Measurements from ENCODE around the gene RARRES2.

DNA sequence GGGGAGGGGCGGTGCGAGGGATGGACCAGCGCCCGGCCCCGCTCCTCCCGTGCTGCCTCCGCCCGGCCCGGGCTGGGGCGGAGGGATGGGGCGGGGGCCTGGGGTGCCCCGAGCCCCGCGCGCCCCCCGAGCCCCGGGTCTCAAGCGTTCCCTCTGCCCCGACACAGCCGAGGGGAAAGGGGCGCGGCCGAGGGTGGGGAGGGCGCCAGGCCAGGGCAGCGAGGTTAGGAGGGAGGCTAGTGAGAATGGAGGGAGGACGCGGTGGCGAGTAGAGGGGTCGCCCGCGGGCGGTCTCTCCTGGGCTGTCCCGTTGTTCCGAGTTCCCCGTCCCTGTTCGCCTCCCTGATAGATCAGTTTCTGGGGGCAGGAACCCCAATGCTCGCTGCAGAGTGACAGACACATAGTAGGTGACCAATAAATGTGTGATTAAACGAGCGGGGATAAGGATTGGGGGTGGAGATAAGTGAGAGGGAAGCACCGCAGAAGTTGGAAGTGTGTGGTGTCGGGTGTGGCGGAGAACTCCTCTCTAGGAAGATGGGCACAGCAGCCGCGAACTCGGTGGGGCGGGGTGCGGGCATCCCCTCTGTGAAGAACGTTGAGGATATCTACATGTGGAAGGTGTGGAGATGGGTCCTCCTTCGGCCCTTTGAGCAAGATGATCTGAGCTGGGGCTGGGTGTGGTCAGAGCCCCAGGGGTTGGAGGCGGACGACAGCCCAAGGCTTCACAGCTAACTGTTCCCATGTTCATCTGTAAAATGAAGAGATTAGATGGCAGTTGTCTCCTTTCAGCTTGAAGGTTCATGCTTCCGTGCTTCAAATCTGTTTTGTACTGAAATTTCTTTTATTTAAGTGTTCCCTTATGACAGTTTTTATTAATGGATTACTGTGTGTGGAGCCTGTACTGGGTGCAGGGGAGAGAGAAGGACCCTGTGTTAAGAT lies 38.3 kb upstream of the RARRES2 start:
- TF ChIP-seq, protein P1, sequence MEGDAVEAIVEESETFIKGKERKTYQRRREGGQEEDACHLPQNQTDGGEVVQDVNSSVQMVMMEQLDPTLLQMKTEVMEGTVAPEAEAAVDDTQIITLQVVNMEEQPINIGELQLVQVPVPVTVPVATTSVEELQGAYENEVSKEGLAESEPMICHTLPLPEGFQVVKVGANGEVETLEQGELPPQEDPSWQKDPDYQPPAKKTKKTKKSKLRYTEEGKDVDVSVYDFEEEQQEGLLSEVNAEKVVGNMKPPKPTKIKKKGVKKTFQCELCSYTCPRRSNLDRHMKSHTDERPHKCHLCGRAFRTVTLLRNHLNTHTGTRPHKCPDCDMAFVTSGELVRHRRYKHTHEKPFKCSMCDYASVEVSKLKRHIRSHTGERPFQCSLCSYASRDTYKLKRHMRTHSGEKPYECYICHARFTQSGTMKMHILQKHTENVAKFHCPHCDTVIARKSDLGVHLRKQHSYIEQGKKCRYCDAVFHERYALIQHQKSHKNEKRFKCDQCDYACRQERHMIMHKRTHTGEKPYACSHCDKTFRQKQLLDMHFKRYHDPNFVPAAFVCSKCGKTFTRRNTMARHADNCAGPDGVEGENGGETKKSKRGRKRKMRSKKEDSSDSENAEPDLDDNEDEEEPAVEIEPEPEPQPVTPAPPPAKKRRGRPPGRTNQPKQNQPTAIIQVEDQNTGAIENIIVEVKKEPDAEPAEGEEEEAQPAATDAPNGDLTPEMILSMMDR (IDR thresholded peaks at IDR 0.05), result no peak
- no peak for TF ChIP-seq POLR2A (IDR thresholded peaks at IDR 0.05)

Measured in vagina (tissue), 2 donors.